H1 (cell line): Measurements from ENCODE around the gene SEC22C. TPM values are rescaled to one million over a fixed set of nuclear protein-coding genes. Genes with fewer than 3 reads are reported as not detected.

Experiments
- CTCF ChIA-PET: fragments of 300-600 bp; sonication (Branson Sonifier 250); formaldehyde crosslinking; loops from one replicate; lab custom pipeline; 2021; ENCODE audit not compliant: partially characterized antibody; lab: Charles Lee
- POLR2A ChIA-PET: fragments of 300-600 bp; sonication (Branson Sonifier 250); formaldehyde crosslinking; loops from one replicate; lab custom pipeline; 2021; ENCODE audit warnings: inconsistent platforms; ENCODE audit not compliant: partially characterized antibody; lab: Charles Lee
- DNase-seq, 2 experiments: peaks; one replicate each; pipeline versions ENCODE4 v3.0.0 to v3.0.0-alpha.2; 2010 to 2022; ENCODE audit warnings: low spot score in 2 of 2, low read depth in 1 of 2, mixed read lengths in 1 of 2
- FAIRE-seq: peaks from 2 replicates; lab custom pipeline; 2011; peaks lifted over from hg19 to GRCh38; lab: Jason Lieb, UNC
- H2AFZ ChIP-seq: 2 replicates; pipeline ENCODE4 v1.8.1; 2012; ENCODE audit warnings: low read length, inconsistent platforms
- H2AK5ac ChIP-seq: 2 replicates; pipeline ENCODE4 v1.6.1; 2013; ENCODE audit warnings: low read depth, low read length
- H2BK120ac ChIP-seq: replicated peaks from 2 replicates; pipeline ENCODE3; 2013; ENCODE audit warnings: low read depth, low read length, inconsistent platforms
- H2BK12ac ChIP-seq: 2 replicates; pipeline ENCODE4 v1.6.1; 2013; ENCODE audit warnings: low read depth, low read length
- H2BK15ac ChIP-seq: 2 replicates; pipeline ENCODE4 v1.6.1; 2013; ENCODE audit warnings: low read length
- H2BK20ac ChIP-seq: 2 replicates; pipeline ENCODE4 v1.6.1; 2013; ENCODE audit warnings: low read length
- H2BK5ac ChIP-seq: 2 replicates; pipeline ENCODE4 v1.6.1; 2013; ENCODE audit warnings: low read depth, low read length
- H3K14ac ChIP-seq: 2 replicates; pipeline ENCODE4 v1.6.1; 2013; ENCODE audit warnings: inconsistent platforms; ENCODE audit not compliant: insufficient read length
- H3K18ac ChIP-seq: 2 replicates; pipeline ENCODE4 v1.6.1; 2013; ENCODE audit warnings: low read length; ENCODE audit errors: extremely low read depth
- H3K23ac ChIP-seq: 2 replicates; pipeline ENCODE4 v1.6.1; 2013; ENCODE audit warnings: inconsistent platforms; ENCODE audit not compliant: insufficient read length
- H3K23me2 ChIP-seq: 2 replicates; pipeline ENCODE4 v1.6.1; 2013; ENCODE audit warnings: low read depth, low read length
- H3K27ac ChIP-seq: 2 replicates; pipeline ENCODE4 v1.6.1; 2011; ENCODE audit warnings: low read depth, low read length, inconsistent platforms
- H3K27me3 ChIP-seq, 4 experiments: replicated peaks in 1 of 4; 1 replicate in 1 of 4; 2 replicates in 3 of 4; pipeline versions ENCODE4 v1.6.1 to v1.8.1; 2011 to 2013; ENCODE audit warnings: low read length in 3 of 4, mild to moderate bottlenecking in 3 of 4, inconsistent platforms in 2 of 4, mixed read lengths in 2 of 4, moderate library complexity in 1 of 4; ENCODE audit not compliant: control insufficient read depth in 3 of 4, insufficient read depth in 3 of 4; ENCODE audit errors: extremely low read depth in 1 of 4
- H3K36me3 ChIP-seq, 4 experiments: 2 replicates each; pipeline versions ENCODE4 v1.6.1 to v1.8.1; 2011 to 2013; ENCODE audit warnings: mild to moderate bottlenecking in 4 of 4, low read length in 3 of 4, moderate library complexity in 2 of 4, control low read depth in 1 of 4, inconsistent platforms in 1 of 4; ENCODE audit not compliant: insufficient read depth in 4 of 4, control insufficient read depth in 2 of 4
- H3K4ac ChIP-seq: replicated peaks from 2 replicates; pipeline ENCODE3; 2013; ENCODE audit warnings: low read length, low read depth, mixed read lengths, inconsistent platforms; ENCODE audit not compliant: insufficient read length
- H3K4me1 ChIP-seq, 4 experiments: replicated peaks in 1 of 4; 1 replicate in 1 of 4; 2 replicates in 3 of 4; pipeline versions ENCODE4 v1.6.1 to v1.8.1; 2011 to 2013; ENCODE audit warnings: low read length in 3 of 4, inconsistent platforms in 2 of 4, mixed read lengths in 1 of 4; ENCODE audit not compliant: insufficient read depth in 4 of 4, control insufficient read depth in 3 of 4
- H3K4me2 ChIP-seq, 2 experiments: 2 replicates each; pipeline versions ENCODE4 v1.6.1 to v1.8.1; 2011 to 2013; ENCODE audit warnings: low read depth in 2 of 2, low read length in 2 of 2, control low read depth in 1 of 2, inconsistent platforms in 1 of 2, mild to moderate bottlenecking in 1 of 2; ENCODE audit not compliant: insufficient read depth in 1 of 2
- H3K4me3 ChIP-seq, 4 experiments: fragments of 200-600, 300-600 bp in 1 of 4; sonication (generic), shearing (Covaris generic), sonication (Bioruptor Twin) in 1 of 4; 2 replicates each; pipeline versions ENCODE4 v1.5.1 to v1.8.1; 2011 to 2016; ENCODE audit warnings: low read length in 4 of 4, low read depth in 3 of 4, control low read depth in 2 of 4, inconsistent platforms in 2 of 4, mild to moderate bottlenecking in 2 of 4, mixed read lengths in 1 of 4, moderate library complexity in 1 of 4; ENCODE audit not compliant: insufficient read depth in 2 of 4; ENCODE audit errors: extremely low read depth in 1 of 4
- H3K56ac ChIP-seq: replicated peaks from 2 replicates; pipeline ENCODE3; 2013; ENCODE audit warnings: low read depth, mild to moderate bottlenecking, mixed read lengths, low read length, inconsistent platforms; ENCODE audit not compliant: insufficient read length
- H3K79me1 ChIP-seq: 2 replicates; pipeline ENCODE4 v1.6.1; 2013; ENCODE audit warnings: low read depth, low read length, control low read depth
- H3K79me2 ChIP-seq, 2 experiments: 2 replicates each; pipeline versions ENCODE4 v1.6.1 to v1.8.1; 2012 to 2013; ENCODE audit warnings: low read length in 2 of 2, mild to moderate bottlenecking in 2 of 2, inconsistent platforms in 1 of 2; ENCODE audit not compliant: insufficient read depth in 2 of 2, control insufficient read depth in 1 of 2
- H3K9ac ChIP-seq, 4 experiments: replicated peaks in 1 of 4; 1 replicate in 1 of 4; 2 replicates in 3 of 4; pipeline versions ENCODE4 v1.6.1 to v1.8.1; 2011 to 2013; ENCODE audit warnings: low read depth in 3 of 4, low read length in 3 of 4, control low read depth in 2 of 4, mild to moderate bottlenecking in 2 of 4, moderate library complexity in 2 of 4, inconsistent platforms in 1 of 4; ENCODE audit errors: extremely low read depth in 1 of 4
- H3K9me3 ChIP-seq, 2 experiments: 2 replicates each; pipeline versions ENCODE4 v1.6.1 to v1.8.1; 2012 to 2013; ENCODE audit warnings: mild to moderate bottlenecking in 2 of 2, moderate library complexity in 2 of 2, control low read depth in 1 of 2, inconsistent platforms in 1 of 2, low read depth in 1 of 2, low read length in 1 of 2, mixed read lengths in 1 of 2; ENCODE audit not compliant: insufficient read depth in 2 of 2
- H4K20me1 ChIP-seq, 2 experiments: replicated peaks in 1 of 2; 2 replicates each; pipeline versions ENCODE3 to v1.8.1; 2011 to 2013; ENCODE audit warnings: inconsistent platforms in 2 of 2, low read length in 2 of 2, mild to moderate bottlenecking in 1 of 2; ENCODE audit not compliant: insufficient read depth in 2 of 2, control insufficient read depth in 1 of 2
- H4K5ac ChIP-seq: 2 replicates; pipeline ENCODE4 v1.6.1; 2013; ENCODE audit warnings: low read length, low read depth, mixed read lengths, inconsistent platforms; ENCODE audit not compliant: insufficient read length
- H4K8ac ChIP-seq: 2 replicates; pipeline ENCODE4 v1.8.0; 2013; ENCODE audit warnings: mild to moderate bottlenecking, moderate library complexity, low read length, inconsistent platforms; ENCODE audit not compliant: insufficient read depth; ENCODE audit errors: extremely low read depth
- H4K91ac ChIP-seq: replicated peaks from 2 replicates; pipeline ENCODE3; 2013; ENCODE audit warnings: low read length, mixed read lengths, inconsistent platforms; ENCODE audit not compliant: insufficient read length
- SUZ12 ChIP-seq: fragments of 200-600 bp; sonication (generic); IDR thresholded peaks from 2 replicates; pipeline ENCODE4 v1.6.1; 2012; ENCODE audit warnings: mild to moderate bottlenecking, inconsistent platforms, low read length, moderate library complexity, mixed read lengths
- WGBS, 2 experiments: shearing (Covaris generic) in 1 of 2; methylation state at CpG; one replicate each; pipeline versions ENCODE4 v1.1.6 to v1.1.7; 2013 to 2015; ENCODE audit warnings: low lambda C conversion rate in 2 of 2, mixed read lengths in 2 of 2, inconsistent platforms in 1 of 2, low coverage in 1 of 2, missing lambda C conversion rate in 1 of 2; ENCODE audit not compliant: insufficient replicate concordance in 2 of 2, insufficient coverage in 1 of 2, insufficient read length in 1 of 2; ENCODE audit errors: extremely low coverage in 1 of 2, missing lambda C conversion rate in 1 of 2; 5-methylcytosine and 5-hydroxymethylcytosine counted together
- polyA plus RNA-seq, 7 experiments: library from polyadenylated mRNA; depleted of rRNA in 3 of 7; stranded (reverse) in 5 of 7; unstranded in 2 of 7; fragments of >200 nt in 5 of 7; fragments of 200-250 nt in 2 of 7; gene quantifications; 1 replicate in 5 of 7; 2 replicates in 1 of 7; 4 replicates in 1 of 7; pipeline versions ENCODE4 v1.2.1 to v1.2.3, GENCODE V29; 2011 to 2013; ENCODE audit warnings: missing spikeins in 2 of 7, mixed read lengths in 2 of 7
- total RNA-seq: library from RNA; stranded (reverse); fragmentation: NEBNext Ultra II Directional; extraction: Animal tissue kit (Norgen Biotek cat#: 25700); gene quantifications from 2 replicates; pipeline ENCODE4 v1.2.1, GENCODE V29; 2021

Gene SEC22C
- total and polyA plus RNA-seq, 2 of the 8 experiments (the other 6 are each of a cell fraction or from before 2014, with no cell fraction given), result 23.4 to 38.3 TPM

DNA sequence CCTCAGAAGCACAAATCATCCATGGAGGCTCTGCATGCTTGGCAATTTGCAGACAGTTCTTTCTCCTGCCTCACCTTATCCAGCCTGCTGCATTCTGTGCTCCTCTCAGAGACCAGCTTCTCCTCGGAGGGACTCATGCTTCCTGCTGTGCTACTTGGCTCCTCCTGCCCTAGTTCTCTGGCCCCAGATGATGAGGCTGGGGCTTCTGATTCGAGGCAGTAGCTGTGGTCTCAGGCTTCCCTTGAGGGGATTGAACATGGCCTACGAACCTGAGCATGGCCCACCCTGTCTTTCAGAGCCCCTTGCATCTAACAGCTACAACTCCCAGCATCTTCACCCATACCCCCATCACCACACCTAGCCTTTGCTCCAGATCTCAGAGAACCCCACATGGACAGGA, 72.7 kb downstream of the SEC22C start:
- Histone ChIP-seq H3K4me3 (no peak overlapping the region), H2AK5ac (0 out of 2 replicates have a peak overlapping the region, but pooled peaks have one; percentile 1), H2BK12ac (no peak overlapping the region; the same call in none of the 2 replicates), H2AFZ (no peak overlapping the region), H3K9me3 (no peaks in the 10 kb centered on the region), H3K79me1 (no peaks in the 10 kb centered on the region), H3K27me3 (no peaks in the 10 kb centered on the region), H3K4me2 (no peak overlapping the region), H3K9ac (no peak overlapping the region), H4K8ac (no peak overlapping the region), H3K79me2 (no peaks in the 10 kb centered on the region), H3K4me1 (peaks cover 0 to 5% (median 0%) of the 10 kb centered on the region in 4 experiments; a peak in 2 of 7 replicates), H2BK15ac (no peak overlapping the region), H3K36me3 (no peaks in the 10 kb centered on the region; a peak in 1 of 8 replicates), H3K4ac (no peak overlapping the region), H3K56ac (no peak overlapping the region), H3K23me2 (no peaks in the 10 kb centered on the region), H3K18ac (no peak overlapping the region), H2BK120ac (no peak overlapping the region), H3K23ac (no peak overlapping the region), H4K91ac (no peak overlapping the region), H4K5ac (no peak overlapping the region), H3K27ac (no peak overlapping the region), H2BK5ac (no peak overlapping the region), H4K20me1 (no peaks in the 10 kb centered on the region), H3K14ac (no peak overlapping the region), H2BK20ac (no peak overlapping the region)
- no peak for TF ChIP-seq SUZ12
- ChIA-PET CTCF (interaction anchor here (0.6 to 23.3 kb wide), 10 partner anchors 9 to 330 kb away, joined by 3 to 458 read pairs (median 4); no protein-coding TSS in a partner anchor), POLR2A (interaction anchor here (1.5 kb wide), 1 partner anchor 8 kb away, joined by 4 read pairs; no protein-coding TSS in a partner anchor)
- WGBS, 2 experiments, result 84% methylated on average over 3 of the region's 3 CpGs; no CpG with 5 or more reads in 1 of the 2 experiments
- FAIRE-seq (no peak), DNase-seq (no peak)
